Pancreas (tissue), 10 donors: ENCODE data around the gene SLC29A1. TPM values are rescaled to one million over a fixed set of nuclear protein-coding genes. Genes with fewer than 3 reads are reported as not detected.
A peak's percentile ranks its signal among the peaks of the same experiment; 100 is the strongest.

Experiments
- ATAC-seq, 4 donors: fragments of 200-7000 bp; cut with Tn5 transposase; one replicate each; pipeline versions ENCODE4 v1.8.0 to v1.9.1; 2020; ENCODE audit warnings: mild to moderate bottlenecking in 4 of 4, moderate library complexity in 4 of 4
- DNase-seq, 6 donors: peaks; one replicate each; pipeline ENCODE4 v3.0.0-alpha.2; 2020
- FAIRE-seq: peaks from 2 replicates; lab custom pipeline; 2012; peaks lifted over from hg19 to GRCh38; lab: Jason Lieb, UNC
- H3K27ac ChIP-seq, 4 donors: fragments of 200-600 bp; sonication (generic); 1 replicate in 3 of 4; 2 replicates in 1 of 4; pipeline versions ENCODE4 v1.5.0 to v1.8.0; 2020
- H3K27me3 ChIP-seq, 4 donors: fragments of 200-600 bp; one replicate each; pipeline ENCODE4 v1.8.0; 2021
- H3K36me3 ChIP-seq, 3 donors: fragments of 200-600 bp; sonication (generic) in 1 of 3; one replicate each; pipeline versions ENCODE4 v1.5.0 to v1.8.0; 2020 to 2021
- H3K4me1 ChIP-seq, 3 donors: fragments of 200-600 bp; one replicate each; pipeline ENCODE4 v1.8.0; 2021
- H3K4me3 ChIP-seq, 4 donors: fragments of 200-600 bp; sonication (generic) in 2 of 4; one replicate each; pipeline versions ENCODE4 v1.5.0 to v1.8.0; 2020 to 2021
- H3K9me3 ChIP-seq, 4 donors: fragments of 200-600 bp; one replicate each; pipeline ENCODE4 v1.8.0; 2021
- WGBS, 2 donors: extraction: QIAGEN DNeasy Blood & Tissue Kit; methylation state at CpG; one replicate each; pipeline ENCODE4 v1.1.7; 2013; 5-methylcytosine and 5-hydroxymethylcytosine counted together
- intact Hi-C, 3 donors: fragments of 100-400 bp; cut with DNase I; formaldehyde crosslinking; loops; one replicate each; pipeline versions ENCODE4 v1.11.1 to v1.14.2; 2022
- polyA plus RNA-seq, 2 donors: library from polyadenylated mRNA; stranded (reverse); fragments of 200-250 nt; gene quantifications; one replicate each; pipeline ENCODE4 v1.2.3, GENCODE V29; 2013
- total RNA-seq, 6 donors: library from RNA; stranded (reverse); fragmentation: NEBNext Ultra II Directional in 4 of 6; extraction: Animal tissue kit (Norgen Biotek cat#: 25700) in 4 of 6; gene quantifications; one replicate each; pipeline versions ENCODE4 v1.2.1 to v1.2.4, GENCODE V29; 2021 to 2023
- TF ChIP-seq, protein P1 (sequence below), 4 donors: fragments of 200-600 bp; sonication (generic) in 3 of 4; IDR thresholded peaks; one replicate each; pipeline versions ENCODE4 v1.5.0 to v1.8.0; 2021; ENCODE audit warnings: antibody characterized with exemption in 4 of 4
- donor health status: healthy with polysubstance abuse.
- donor health status: DM: no; HTN: no; CAD: no; lungs with moderate emphysema.
- donor health status: DM: no; HTN: no; CAD: no.
- donor health status: control.
- donor health status: control.
- donor health status: Bipolar disorder and iron deficiency.
- donor health status: DM: yes; HTN: yes; CAD: no.
- donor health status: DM: no; HTN: no; CAD: no.
- donor health status: DM: no; HTN: no; CAD: no.
- donor health status: DM: yes; HTN: yes; CAD: no.

Gene SLC29A1
- total and polyA plus RNA-seq, 8 donors, result 24.8 to 89.8 (median 44.4) TPM

DNA sequence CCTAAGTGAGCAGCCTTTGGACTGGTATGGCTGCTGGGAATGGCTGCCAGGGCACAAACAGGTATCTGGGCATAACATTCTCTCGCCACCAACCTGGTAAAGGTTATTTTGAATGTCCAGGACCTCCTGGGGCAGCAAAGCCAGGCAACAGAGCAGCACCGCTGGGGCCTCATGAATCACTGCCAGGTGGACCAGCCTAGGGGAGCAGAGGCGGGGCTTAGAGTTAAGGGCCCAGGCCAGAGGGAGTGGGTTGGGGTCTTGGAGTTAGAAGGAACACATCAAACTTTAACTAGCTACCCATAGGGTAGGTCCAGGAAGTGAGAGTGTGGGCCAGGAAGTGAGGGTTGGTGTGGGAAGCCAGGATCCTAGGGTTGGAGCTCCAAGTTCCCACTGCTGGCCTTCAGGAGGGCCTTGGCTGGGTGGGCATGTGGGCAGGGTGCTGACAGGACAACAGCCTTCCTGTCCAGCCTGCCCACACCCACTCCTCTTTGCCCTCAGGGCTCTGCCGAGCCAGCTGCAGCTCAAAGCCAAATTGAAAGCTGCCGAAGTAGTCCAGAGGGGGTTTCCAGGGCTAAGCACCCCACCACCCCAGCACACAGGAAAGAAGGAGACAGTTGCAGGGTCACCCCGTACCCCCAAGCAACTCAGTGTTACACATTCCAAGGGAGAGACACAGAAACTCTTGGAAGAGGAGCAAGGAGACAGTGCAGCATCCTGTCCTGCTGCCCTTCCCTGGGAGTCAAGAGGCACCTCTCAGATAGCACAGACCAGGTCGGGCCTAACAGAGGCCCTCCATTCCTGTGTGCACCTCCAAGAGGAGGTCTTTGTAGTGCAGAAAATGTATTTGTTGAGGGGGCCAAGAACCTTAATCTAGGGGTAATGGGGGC is 39.3 kb downstream of the SLC29A1 start:
- no peak for FAIRE-seq
- DNase-seq, result no peak
- Histone ChIP-seq H3K36me3 (peaks cover 0 to 3% (median 0%) of the 10 kb centered on the region in 3 donors), H3K27me3 (no peaks in the 10 kb centered on the region), H3K27ac (peak overlapping the region in 2 of 4 donors; percentile 81 to 87), H3K9me3 (no peaks in the 10 kb centered on the region), H3K4me3 (peak overlapping the region in 2 of 4 donors; percentile 1 to 93), H3K4me1 (peaks cover 0 to 23% (median 4%) of the 10 kb centered on the region in 3 donors)
- no peak for ATAC-seq
- WGBS, 2 donors, result 58 to 67% methylated on average over 7 of the region's 7 CpGs
- TF ChIP-seq, protein P1, sequence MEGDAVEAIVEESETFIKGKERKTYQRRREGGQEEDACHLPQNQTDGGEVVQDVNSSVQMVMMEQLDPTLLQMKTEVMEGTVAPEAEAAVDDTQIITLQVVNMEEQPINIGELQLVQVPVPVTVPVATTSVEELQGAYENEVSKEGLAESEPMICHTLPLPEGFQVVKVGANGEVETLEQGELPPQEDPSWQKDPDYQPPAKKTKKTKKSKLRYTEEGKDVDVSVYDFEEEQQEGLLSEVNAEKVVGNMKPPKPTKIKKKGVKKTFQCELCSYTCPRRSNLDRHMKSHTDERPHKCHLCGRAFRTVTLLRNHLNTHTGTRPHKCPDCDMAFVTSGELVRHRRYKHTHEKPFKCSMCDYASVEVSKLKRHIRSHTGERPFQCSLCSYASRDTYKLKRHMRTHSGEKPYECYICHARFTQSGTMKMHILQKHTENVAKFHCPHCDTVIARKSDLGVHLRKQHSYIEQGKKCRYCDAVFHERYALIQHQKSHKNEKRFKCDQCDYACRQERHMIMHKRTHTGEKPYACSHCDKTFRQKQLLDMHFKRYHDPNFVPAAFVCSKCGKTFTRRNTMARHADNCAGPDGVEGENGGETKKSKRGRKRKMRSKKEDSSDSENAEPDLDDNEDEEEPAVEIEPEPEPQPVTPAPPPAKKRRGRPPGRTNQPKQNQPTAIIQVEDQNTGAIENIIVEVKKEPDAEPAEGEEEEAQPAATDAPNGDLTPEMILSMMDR (IDR thresholded peaks at IDR 0.05), result no peak
- intact Hi-C loops, result no loop called here

DNA sequence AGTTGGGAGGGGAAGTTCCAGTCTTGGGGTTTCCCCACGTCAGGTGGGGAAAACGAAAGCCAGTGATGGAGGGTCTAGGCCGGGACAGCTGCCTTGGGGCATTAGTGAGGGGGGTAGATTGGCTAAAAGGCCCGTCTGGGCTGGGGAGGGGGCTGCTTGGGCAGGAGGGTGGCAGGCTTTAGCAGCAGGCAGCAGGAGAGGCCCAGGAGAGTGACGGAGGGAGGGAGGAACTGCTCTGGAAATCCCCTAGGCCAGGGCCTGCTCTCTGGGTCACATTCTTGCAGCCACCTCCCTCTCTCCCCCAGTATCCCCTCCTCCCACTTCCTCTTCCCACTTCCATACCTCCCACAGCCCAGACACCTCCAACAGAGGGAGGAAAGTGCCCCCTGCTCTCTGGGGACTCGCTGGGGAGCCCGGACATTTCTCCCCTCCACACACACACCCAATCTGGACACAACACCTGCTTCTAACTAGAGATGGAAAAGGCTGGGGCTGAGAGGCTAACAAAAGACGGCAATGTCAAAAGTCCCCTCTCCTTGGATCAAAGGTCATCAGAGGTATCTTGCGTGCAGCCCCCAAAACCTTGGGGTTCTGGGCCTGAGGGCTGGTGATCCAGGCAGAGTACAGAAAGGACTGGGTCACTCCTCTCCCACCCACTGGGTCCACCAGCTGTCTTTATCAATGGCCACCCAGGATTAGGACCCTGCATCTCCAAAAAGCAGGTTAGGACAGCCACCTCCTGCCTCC is 40.1 kb downstream of the SLC29A1 start:
- Histone ChIP-seq H3K36me3 (peaks cover 0 to 3% (median 0%) of the 10 kb centered on the region in 3 donors), H3K4me1 (peaks cover 0 to 21% (median 4%) of the 10 kb centered on the region in 3 donors), H3K9me3 (no peaks in the 10 kb centered on the region), H3K4me3 (peak overlapping the region in 3 of 4 donors; percentile 45 to 93 (median 72)), H3K27me3 (no peaks in the 10 kb centered on the region), H3K27ac (peak overlapping the region in 2 of 4 donors; percentile 81 to 87)
- WGBS, 2 donors, result 45 to 51% methylated on average over 9 of the region's 9 CpGs
- intact Hi-C loops, result no loop called here
- peak in 3 of 4 donors; percentile 12 to 51 (median 34) for ATAC-seq
- peak in 2 of 6 donors; percentile 51 to 64 for DNase-seq
- no peak for FAIRE-seq
- TF ChIP-seq, protein P1 (IDR thresholded peaks at IDR 0.05), result no peak

DNA sequence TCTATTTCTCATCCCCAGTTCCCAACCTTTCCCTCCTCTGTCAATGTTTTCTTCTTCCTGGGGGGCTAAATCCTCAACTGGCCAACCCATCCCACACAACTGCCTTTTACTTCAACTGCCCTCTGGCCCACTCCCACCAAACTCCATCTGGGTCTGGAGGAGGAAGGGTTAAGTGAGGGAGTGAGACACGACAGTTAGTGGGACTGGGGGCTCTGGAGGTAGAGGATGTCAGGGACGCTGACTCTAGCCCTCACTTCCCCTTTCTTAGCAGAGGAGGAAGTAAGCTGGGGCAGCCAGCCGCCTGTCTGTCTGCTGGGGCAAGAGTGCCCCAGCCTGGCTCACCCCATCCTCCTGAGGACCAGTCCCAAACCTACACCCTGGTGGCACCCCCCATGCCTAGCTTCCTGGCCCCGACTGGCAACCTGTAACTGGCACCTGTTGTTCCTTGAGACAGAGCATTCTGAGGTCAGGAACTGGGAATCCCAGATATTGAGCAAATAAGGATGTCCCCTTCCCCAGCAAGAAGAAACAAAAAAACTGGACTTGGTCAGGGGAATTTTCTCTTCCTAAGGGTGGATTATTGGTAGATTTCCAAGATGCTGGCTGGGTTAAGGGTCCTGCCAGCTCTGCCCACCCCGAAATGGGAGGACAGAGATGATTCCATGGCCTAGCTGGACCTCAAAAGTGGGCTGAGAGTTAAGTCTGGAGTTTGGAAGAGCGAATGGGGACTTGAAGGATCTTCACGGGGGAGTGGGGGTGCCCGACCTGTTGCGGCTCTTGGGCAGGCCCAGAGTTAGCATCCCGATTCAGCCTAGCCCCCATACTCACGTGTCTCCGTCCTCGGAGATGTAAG is 41.0 kb downstream of the SLC29A1 start:
- peaks cover 0 to 3% (median 0%) of the 10 kb centered on the region in 3 donors for H3K36me3 ChIP-seq
- DNase-seq (peak in 3 of 6 donors; percentile 54 to 75 (median 69)), FAIRE-seq (no peak), ATAC-seq (peak in 2 of 4 donors; percentile 21 to 23)
- intact Hi-C loops, result loop anchor here in 2 of 3 donors (5.0 kb wide), 2 partner anchors 68 to 73 kb away; no protein-coding TSS in a partner anchor
- WGBS, 2 donors, result 7 to 10% methylated on average over 13 of the region's 13 CpGs
- peaks cover 0 to 21% (median 4%) of the 10 kb centered on the region in 3 donors for H3K4me1 ChIP-seq
- H3K27ac ChIP-seq, result peak overlapping the region; percentile 48 to 87 (median 78)
- H3K27me3 ChIP-seq, result no peaks in the 10 kb centered on the region
- H3K4me3 ChIP-seq, result peak overlapping the region; percentile 45 to 93 (median 80)
- TF ChIP-seq, protein P1 (IDR thresholded peaks at IDR 0.05), result no peak
- no peaks in the 10 kb centered on the region for H3K9me3 ChIP-seq

DNA sequence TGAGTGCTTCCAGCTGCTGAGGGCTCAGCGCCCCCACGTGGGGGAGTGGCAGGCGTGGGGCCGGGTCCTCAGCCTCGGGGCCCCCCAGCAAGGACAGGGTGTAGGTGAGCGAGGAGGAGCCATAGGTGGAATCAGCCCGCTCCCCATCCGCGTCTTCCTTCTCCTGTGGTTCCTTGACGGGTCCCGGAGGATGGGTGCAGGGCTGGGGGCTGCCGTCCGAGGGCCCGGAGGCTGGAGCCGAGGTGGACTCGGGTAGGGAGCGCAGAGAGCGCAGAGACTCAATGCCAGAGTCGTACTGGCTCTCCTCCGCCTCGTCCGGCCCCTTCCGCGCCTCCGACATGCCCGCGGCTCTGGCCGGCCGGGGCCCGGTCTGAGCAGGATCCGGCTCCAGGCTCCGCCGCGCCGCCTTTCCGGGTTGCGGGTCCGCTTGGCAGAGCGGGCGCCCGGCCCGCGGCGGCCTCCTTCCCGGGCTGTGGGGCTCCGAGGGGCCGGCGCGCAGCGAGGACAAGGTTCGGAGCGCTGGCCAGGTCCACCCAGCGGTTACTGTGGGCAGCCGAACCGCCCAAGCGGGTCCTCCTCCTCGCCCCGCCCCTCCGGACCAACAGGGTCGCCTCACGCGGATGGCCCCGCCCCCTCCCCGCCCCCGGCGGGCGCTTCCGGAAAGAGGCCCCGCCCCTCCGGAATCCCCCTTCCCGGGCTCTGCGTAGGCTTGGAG is 41.8 kb downstream of the SLC29A1 start, which contains the start of gene NFKBIE:
Gene NFKBIE, minus strand, starts transcription at position 545 of the 715 bp plus-strand sequence. Its CDS starts 205 bp downstream, at position 340.
- FAIRE-seq (no peak), ATAC-seq (peak; percentile 87 to 92 (median 88)), DNase-seq (peak; percentile 94 to 99 (median 96))
- Histone ChIP-seq H3K27ac (peak within 1 kb of the TSS; percentile 48 to 87 (median 78)), H3K4me1 (peaks cover 0 to 21% (median 4%) of the 10 kb centered on the region in 3 donors), H3K27me3 (no peaks in the 10 kb centered on the region), H3K4me3 (peak within 1 kb of the TSS; percentile 45 to 93 (median 80)), H3K36me3 (peaks cover 0 to under 1% (median 0%) of the 10 kb centered on the region in 3 donors), H3K9me3 (no peaks in the 10 kb centered on the region)
- TF ChIP-seq, protein P1 (IDR thresholded peaks at IDR 0.05), result peak in 1 of 4 donors; percentile 6
- 0 to 1% methylated on average over 42 to 72 of the region's 72 CpGs for WGBS, 2 donors
- intact Hi-C loops, result loop anchor here in 2 of 3 donors (5.0 kb wide), 2 partner anchors 67 to 72 kb away; no protein-coding TSS in a partner anchor
